ENCODE results near the gene TCP11L2.
"Not testable (repeated sequence)": the region's sequence is repeated elsewhere in the genome, so short reads cannot be mapped to it uniquely, and the experiment has no call there.

TCP11L2 gene

DNA sequence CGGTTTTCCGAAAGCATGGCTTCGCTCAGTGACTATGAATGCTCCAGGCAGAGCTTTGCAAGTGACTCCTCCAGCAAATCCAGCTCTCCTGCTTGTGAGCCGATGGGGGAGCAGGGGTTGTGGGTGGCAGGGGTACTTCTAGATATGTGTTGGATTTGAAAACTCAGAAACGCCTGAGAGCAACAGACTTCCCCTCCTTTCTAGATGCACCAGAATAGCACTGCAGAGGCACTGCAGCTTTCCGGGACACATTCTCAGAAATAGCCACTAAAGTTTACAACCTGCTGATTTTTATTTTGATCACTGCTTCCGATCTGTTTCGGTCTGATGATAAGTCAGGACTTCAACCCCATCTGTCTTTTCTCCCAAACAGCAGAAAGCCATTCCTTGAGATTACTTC, 8.6 kb downstream of the TCP11L2 start:
- no peak overlapping the region for H3K9ac ChIP-seq (ENCODE audit: low read depth, low read length)
- no peaks in the 10 kb centered on the region for H3K27me3 ChIP-seq (ENCODE audit: insufficient read depth, low read length, poor library complexity)
- H4K20me1 ChIP-seq (ENCODE audit: insufficient read depth, low read length): no peaks in the 10 kb centered on the region
- no peak overlapping the region for H2AFZ ChIP-seq (ENCODE audit: low read depth, low read length)
- H3K9me3 ChIP-seq (ENCODE audit: insufficient read depth, low read length, severe bottlenecking): no peaks in the 10 kb centered on the region
- H3K27ac ChIP-seq (ENCODE audit: low read length): no peak overlapping the region
- H3K4me2 ChIP-seq (ENCODE audit: insufficient read depth, low read length): no peak overlapping the region
- no peak for DNase-seq
- TF ChIP-seq, protein P1, sequence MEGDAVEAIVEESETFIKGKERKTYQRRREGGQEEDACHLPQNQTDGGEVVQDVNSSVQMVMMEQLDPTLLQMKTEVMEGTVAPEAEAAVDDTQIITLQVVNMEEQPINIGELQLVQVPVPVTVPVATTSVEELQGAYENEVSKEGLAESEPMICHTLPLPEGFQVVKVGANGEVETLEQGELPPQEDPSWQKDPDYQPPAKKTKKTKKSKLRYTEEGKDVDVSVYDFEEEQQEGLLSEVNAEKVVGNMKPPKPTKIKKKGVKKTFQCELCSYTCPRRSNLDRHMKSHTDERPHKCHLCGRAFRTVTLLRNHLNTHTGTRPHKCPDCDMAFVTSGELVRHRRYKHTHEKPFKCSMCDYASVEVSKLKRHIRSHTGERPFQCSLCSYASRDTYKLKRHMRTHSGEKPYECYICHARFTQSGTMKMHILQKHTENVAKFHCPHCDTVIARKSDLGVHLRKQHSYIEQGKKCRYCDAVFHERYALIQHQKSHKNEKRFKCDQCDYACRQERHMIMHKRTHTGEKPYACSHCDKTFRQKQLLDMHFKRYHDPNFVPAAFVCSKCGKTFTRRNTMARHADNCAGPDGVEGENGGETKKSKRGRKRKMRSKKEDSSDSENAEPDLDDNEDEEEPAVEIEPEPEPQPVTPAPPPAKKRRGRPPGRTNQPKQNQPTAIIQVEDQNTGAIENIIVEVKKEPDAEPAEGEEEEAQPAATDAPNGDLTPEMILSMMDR (IDR thresholded peaks at IDR 0.05; ENCODE audit: borderline replicate concordance, extremely low read depth, low read length, poor library complexity, severe bottlenecking): no peak
- TF ChIP-seq EZH2 (IDR thresholded peaks at IDR 0.05; ENCODE audit: borderline replicate concordance, low read depth, low read length, severe bottlenecking): no peak
- H3K4me1 ChIP-seq (ENCODE audit: insufficient read depth, low read length): no peaks in the 10 kb centered on the region
- no peak for ATAC-seq (ENCODE audit: insufficient read depth, low read depth)
- no peaks in the 10 kb centered on the region for H3K36me3 ChIP-seq (ENCODE audit: insufficient read depth, low read length)
- no peaks in the 10 kb centered on the region for H3K79me2 ChIP-seq (ENCODE audit: insufficient read depth, low read length)
- H3K4me3 ChIP-seq (ENCODE audit: low read depth in 1 of 2, low read length in 2 of 2): no peak overlapping the region

GRCh38 chr12:106313413-106313812, 10.9 kb downstream of the TCP11L2 start:
- H3K9ac ChIP-seq (ENCODE audit: low read depth, low read length); H3K4me1 ChIP-seq (ENCODE audit: insufficient read depth, low read length); H3K4me2 ChIP-seq (ENCODE audit: insufficient read depth, low read length): not testable (repeated sequence)

GRCh38 chr12:106315523-106315922, 13.0 kb downstream of the TCP11L2 start:
- Histone ChIP-seq H2AFZ (ENCODE audit: low read depth, low read length) (no peak overlapping the region), H3K4me2 (ENCODE audit: insufficient read depth, low read length) (no peak overlapping the region), H3K27ac (ENCODE audit: low read length) (no peak overlapping the region), H3K9ac (ENCODE audit: low read depth, low read length) (no peak overlapping the region), H4K20me1 (ENCODE audit: insufficient read depth, low read length) (no peaks in the 10 kb centered on the region), H3K36me3 (ENCODE audit: insufficient read depth, low read length) (no peaks in the 10 kb centered on the region), H3K4me1 (ENCODE audit: insufficient read depth, low read length) (no peaks in the 10 kb centered on the region), H3K9me3 (ENCODE audit: insufficient read depth, low read length, severe bottlenecking) (no peaks in the 10 kb centered on the region), H3K4me3 (ENCODE audit: low read depth in 1 of 2, low read length in 2 of 2) (no peak overlapping the region), H3K27me3 (ENCODE audit: insufficient read depth, low read length, poor library complexity) (no peaks in the 10 kb centered on the region), H3K79me2 (ENCODE audit: insufficient read depth, low read length) (no peaks in the 10 kb centered on the region)
- TF ChIP-seq EZH2 (IDR thresholded peaks at IDR 0.05; ENCODE audit: borderline replicate concordance, low read depth, low read length, severe bottlenecking): no peak
- TF ChIP-seq, protein P1 (IDR thresholded peaks at IDR 0.05; ENCODE audit: borderline replicate concordance, extremely low read depth, low read length, poor library complexity, severe bottlenecking): no peak
- no peak for ATAC-seq (ENCODE audit: insufficient read depth, low read depth)
- DNase-seq: no peak

More at GRCh38 chr12:106313413-106313812, 10.9 kb downstream of the TCP11L2 start:
- not testable (repeated sequence) for H3K9me3 ChIP-seq (ENCODE audit: insufficient read depth, low read length, severe bottlenecking); H3K27me3 ChIP-seq (ENCODE audit: insufficient read depth, low read length, poor library complexity); H3K79me2 ChIP-seq (ENCODE audit: insufficient read depth, low read length); H3K4me3 ChIP-seq (ENCODE audit: low read depth in 1 of 2, low read length in 2 of 2); H4K20me1 ChIP-seq (ENCODE audit: insufficient read depth, low read length); H3K27ac ChIP-seq (ENCODE audit: low read length); H3K36me3 ChIP-seq (ENCODE audit: insufficient read depth, low read length); ATAC-seq (ENCODE audit: insufficient read depth, low read depth); DNase-seq; H2AFZ ChIP-seq (ENCODE audit: low read depth, low read length)

DNA sequence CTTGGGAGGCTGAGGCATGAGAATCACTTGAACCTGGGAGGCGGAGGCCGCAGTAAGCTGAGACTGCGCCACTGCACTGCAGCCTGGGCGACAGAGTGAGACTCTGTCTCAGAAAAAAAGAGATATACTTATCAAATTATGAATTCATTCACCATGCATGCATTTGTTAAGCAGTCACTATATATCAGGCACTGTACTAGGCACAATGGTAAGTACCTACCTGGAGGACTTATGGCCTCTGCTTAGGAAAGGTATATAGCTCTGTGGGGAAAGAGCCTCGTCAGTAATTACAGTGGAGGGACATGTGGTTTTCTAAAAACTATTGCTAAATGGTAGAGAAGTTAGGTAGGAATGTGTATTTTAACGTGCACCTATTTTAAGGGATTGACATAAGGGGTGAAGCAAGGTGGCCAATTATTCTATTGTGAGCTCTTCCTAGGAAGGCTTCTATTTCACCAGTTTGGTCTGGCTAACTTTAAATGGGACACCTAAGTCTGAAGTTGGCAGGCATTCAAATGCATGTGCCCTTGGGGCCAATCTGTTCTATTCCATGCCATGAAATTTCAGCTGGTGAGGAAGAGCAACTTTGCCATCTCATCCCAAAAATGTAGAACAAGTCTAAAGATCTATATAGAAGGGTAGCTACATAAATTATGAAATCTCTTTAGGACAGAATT, 15.0 kb downstream of the TCP11L2 start:
- Histone ChIP-seq H4K20me1 (ENCODE audit: insufficient read depth, low read length) (no peaks in the 10 kb centered on the region), H3K79me2 (ENCODE audit: insufficient read depth, low read length) (no peaks in the 10 kb centered on the region), H3K27ac (ENCODE audit: low read length) (no peak overlapping the region), H3K4me3 (ENCODE audit: low read depth in 1 of 2, low read length in 2 of 2) (no peak overlapping the region), H3K9me3 (ENCODE audit: insufficient read depth, low read length, severe bottlenecking) (no peaks in the 10 kb centered on the region), H3K36me3 (ENCODE audit: insufficient read depth, low read length) (no peaks in the 10 kb centered on the region), H3K4me2 (ENCODE audit: insufficient read depth, low read length) (no peak overlapping the region), H3K27me3 (ENCODE audit: insufficient read depth, low read length, poor library complexity) (no peaks in the 10 kb centered on the region), H3K4me1 (ENCODE audit: insufficient read depth, low read length) (no peaks in the 10 kb centered on the region), H3K9ac (ENCODE audit: low read depth, low read length) (no peak overlapping the region), H2AFZ (ENCODE audit: low read depth, low read length) (no peak overlapping the region)
- no peak for DNase-seq
- no peak for TF ChIP-seq EZH2 (IDR thresholded peaks at IDR 0.05; ENCODE audit: borderline replicate concordance, low read depth, low read length, severe bottlenecking)
- TF ChIP-seq, protein P1 (IDR thresholded peaks at IDR 0.05; ENCODE audit: borderline replicate concordance, extremely low read depth, low read length, poor library complexity, severe bottlenecking): no peak
- ATAC-seq (ENCODE audit: insufficient read depth, low read depth): no peak
